ENCODE data around the gene LAD1.

DNA sequence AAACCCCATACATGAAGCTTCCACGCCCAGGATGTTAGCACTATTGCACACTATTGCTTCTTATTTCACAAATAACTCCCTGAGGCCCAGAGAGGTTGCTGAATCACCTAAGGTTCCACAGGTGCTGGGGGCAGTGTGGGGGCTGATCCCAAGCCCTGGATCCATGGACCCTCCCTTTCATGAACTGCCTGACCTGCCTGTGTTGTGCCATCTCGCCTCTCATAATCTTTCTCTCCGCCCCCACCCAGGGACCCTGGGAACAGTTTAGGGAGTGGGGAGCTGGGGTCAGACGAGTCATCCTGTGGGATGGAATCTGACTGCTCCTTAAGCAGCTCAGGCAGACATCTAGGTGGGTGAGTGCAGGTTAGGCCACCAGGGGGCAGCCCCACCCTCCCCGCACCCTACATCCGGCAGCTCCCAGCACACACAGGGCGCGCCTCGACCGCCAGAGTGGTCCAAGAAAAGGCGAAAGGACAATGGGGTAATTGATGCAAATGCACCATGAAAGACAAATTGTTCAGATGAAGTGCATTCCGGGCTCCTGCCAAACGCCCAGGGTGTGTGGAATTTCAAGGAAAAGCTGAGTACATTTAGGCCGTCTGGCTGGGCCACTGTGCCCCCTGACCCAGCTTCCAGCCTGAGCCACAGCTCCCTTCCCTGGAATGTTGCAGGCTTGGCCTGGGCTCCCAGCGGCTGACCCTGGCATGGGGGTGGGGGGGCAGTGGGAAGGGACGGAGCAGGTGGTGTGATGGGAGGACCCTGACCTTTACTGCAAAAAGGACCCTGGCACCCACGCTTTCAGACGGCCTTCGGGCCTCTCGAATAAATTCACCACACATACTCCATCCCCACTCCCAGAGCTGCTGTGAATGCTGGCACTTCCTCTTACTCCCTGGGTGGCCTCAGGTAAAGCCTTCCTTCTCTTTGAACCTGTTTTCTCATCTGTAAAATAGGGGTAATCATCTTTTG is 49.1 kb upstream of the LAD1 start:
- TF ChIP-seq CTCF (IDR thresholded peaks at IDR 0.05) (peak; percentile 75), EZH2 (IDR thresholded peaks at IDR 0.05; ENCODE audit: borderline replicate concordance, insufficient read depth, low read depth, low read length, poor library complexity, severe bottlenecking) (no peak)

Measured in B cell (primary cell).